Epithelial cell of umbilical artery (primary cell): ENCODE data around the gene WFDC13. TPM values are rescaled to one million over a fixed set of nuclear protein-coding genes. Genes with fewer than 3 reads are reported as not detected.

Experiments used
- total RNA-seq: library from RNA; depleted of rRNA; stranded (reverse); fragments of >200 nt; gene quantifications from 2 replicates; pipeline ENCODE4 v1.2.3, GENCODE V29; 2014

WFDC13 gene
- not detected in 2 replicates for total RNA-seq

GRCh38 chr20:45701873-45702272, at the start of gene WFDC13:
Gene WFDC13 (plus strand): TSS chr20:45702038. CDS start chr20:45702124, 86 bp downstream.

GRCh38 chr20:45670139-45670538, 31.7 kb upstream of the WFDC13 start, which contains the start of gene WFDC11:
Gene WFDC11 (minus strand): TSS chr20:45670239. CDS start chr20:45650600, 19,639 bp downstream.

GRCh38 chr20:45704969-45705637, 3.3 kb downstream of the WFDC13 start, which contains the start of gene WFDC10B:
Gene WFDC10B (minus strand): TSS chr20:45705019. CDS start chr20:45685992, 19,027 bp downstream.

GRCh38 chr20:45722047-45722446, 20.2 kb downstream of the WFDC13 start, which contains the start of gene SPINT4:
Gene SPINT4 (plus strand): TSS chr20:45722347. CDS start chr20:45722368, 21 bp downstream.

Other genes starting within 250 kb of the WFDC13 start
- not detected in 2 replicates for gene WFDC2, start 232.3 kb upstream of the WFDC13 start, total RNA-seq
- not detected in 2 replicates for gene SPINT3, start 186.4 kb upstream of the WFDC13 start, total RNA-seq
- not detected in 2 replicates for gene WFDC6, start 162.6 kb upstream of the WFDC13 start, total RNA-seq
- not detected in 2 replicates for gene EPPIN, start 154.6 kb upstream of the WFDC13 start, total RNA-seq
- not detected in 2 replicates for gene WFDC8, start 122.8 kb upstream of the WFDC13 start, total RNA-seq
- not detected in 2 replicates for gene WFDC10A, start 72.3 kb upstream of the WFDC13 start, total RNA-seq
- not detected in 2 replicates for gene WFDC9, start 70.8 kb upstream of the WFDC13 start, total RNA-seq
- not detected in 2 replicates for gene WFDC11, start 31.8 kb upstream of the WFDC13 start, total RNA-seq
- not detected in 2 replicates for gene WFDC10B, start 3.0 kb downstream of the WFDC13 start, total RNA-seq
- gene SPINT4, start 20.3 kb downstream of the WFDC13 start, total RNA-seq, result not detected in 2 replicates
- gene WFDC3, start 89.8 kb downstream of the WFDC13 start, total RNA-seq, result 0.65 TPM in 1 of 2 replicates, not detected in the other
- 17.2 and 19.8 TPM in 2 replicates for gene DNTTIP1, start 89.9 kb downstream of the WFDC13 start, total RNA-seq
- 21.4 and 41.3 TPM in 2 replicates for gene UBE2C, start 110.6 kb downstream of the WFDC13 start, total RNA-seq
- gene TNNC2, start 125.3 kb downstream of the WFDC13 start, total RNA-seq, result not detected in 2 replicates
- 22.4 and 32.5 TPM in 2 replicates for gene SNX21, start 131.8 kb downstream of the WFDC13 start, total RNA-seq
- 31.5 and 33.6 TPM in 2 replicates for gene ACOT8, start 155.4 kb downstream of the WFDC13 start, total RNA-seq
- 5.9 and 6.2 TPM in 2 replicates for gene ZSWIM3, start 155.6 kb downstream of the WFDC13 start, total RNA-seq
- 2.0 and 3.2 TPM in 2 replicates for gene ZSWIM1, start 179.2 kb downstream of the WFDC13 start, total RNA-seq
- 0.61 and 0.97 TPM in 2 replicates for gene SPATA25, start 185.6 kb downstream of the WFDC13 start, total RNA-seq
- 2.6 TPM in 2 replicates for gene NEURL2, start 189.2 kb downstream of the WFDC13 start, total RNA-seq
- gene CTSA, start 189.3 kb downstream of the WFDC13 start, total RNA-seq, result 25.4 and 26.0 TPM in 2 replicates
- gene PLTP, start 210.1 kb downstream of the WFDC13 start, total RNA-seq, result 10.6 and 13.6 TPM in 2 replicates
- gene PCIF1, start 232.6 kb downstream of the WFDC13 start, total RNA-seq, result 6.8 and 7.5 TPM in 2 replicates